Ectodermal cell (in vitro differentiated cells): ENCODE data around the gene NUP50. TPM values are rescaled to one million over a fixed set of nuclear protein-coding genes. Genes with fewer than 3 reads are reported as not detected.

Experiments used
- H3K27ac ChIP-seq: 2 replicates; pipeline ENCODE4 v1.7.0; 2013; ENCODE audit warnings: mild to moderate bottlenecking, low read depth, low read length; ENCODE audit not compliant: insufficient read depth, poor library complexity, severe bottlenecking
- H3K27me3 ChIP-seq: 2 replicates; pipeline ENCODE4 v1.7.0; 2013; ENCODE audit warnings: mild to moderate bottlenecking, low read length; ENCODE audit not compliant: insufficient read depth, control insufficient read depth, poor library complexity, severe bottlenecking
- H3K36me3 ChIP-seq: one replicate; pipeline ENCODE4 v1.7.0; 2013; ENCODE audit warnings: low read length; ENCODE audit not compliant: control insufficient read depth, insufficient read depth
- H3K4me1 ChIP-seq: one replicate; pipeline ENCODE4 v1.7.0; 2013; ENCODE audit warnings: low read length; ENCODE audit not compliant: control insufficient read depth, insufficient read depth
- H3K4me3 ChIP-seq: 2 replicates; pipeline ENCODE4 v1.7.0; 2013; ENCODE audit warnings: low read depth, low read length, control low read depth; ENCODE audit not compliant: insufficient read depth
- H3K9me3 ChIP-seq: 2 replicates; pipeline ENCODE4 v1.7.0; 2013; ENCODE audit warnings: mild to moderate bottlenecking, low read length, moderate library complexity; ENCODE audit not compliant: control insufficient read depth
- WGBS, 2 experiments: methylation state at CpG; one replicate each; pipeline ENCODE4 v1.1.7; 2013; ENCODE audit warnings: missing lambda C conversion rate in 2 of 2; 5-methylcytosine and 5-hydroxymethylcytosine counted together
- polyA plus RNA-seq, 4 experiments: library from polyadenylated mRNA; stranded (reverse); fragments of 50-300 nt; gene quantifications; one replicate each; pipeline ENCODE4 v1.2.3, GENCODE V29; 2013

NUP50 gene
- polyA plus RNA-seq (2013, experiment 1 of 4) = 84.0 TPM
- 78.7 TPM for polyA plus RNA-seq (2013, experiment 2 of 4)
- 60.5 TPM for polyA plus RNA-seq (2013, experiment 3 of 4)
- polyA plus RNA-seq (2013, experiment 4 of 4) = 60.7 TPM

- Histone ChIP-seq H3K27me3 (no peaks in the 10 kb centered on the region), H3K9me3 (no peaks in the 10 kb centered on the region), H3K27ac (peak within 1 kb of the TSS; percentile 20), H3K4me3 (peak within 1 kb of the TSS; percentile 86), H3K4me1 (peaks cover 19% of the 10 kb centered on the region), H3K36me3 (peaks cover 7% of the 10 kb centered on the region)
- WGBS, 2 experiments = 0% methylated on average over 100 of the region's 100 CpGs
Measured at GRCh38 chr22:45163451-45164269, at the start of gene NUP50. NUP50 (plus strand) TSS chr22:45163925; CDS start chr22:45168178, 4,253 bp downstream.

GRCh38 chr22:45120440-45120839 lies 43.3 kb upstream of the NUP50 start:
- Histone ChIP-seq H3K27me3 (no peaks in the 10 kb centered on the region), H3K27ac (no peak overlapping the region), H3K36me3 (no peaks in the 10 kb centered on the region), H3K4me3 (no peak overlapping the region), H3K4me1 (peaks cover 4% of the 10 kb centered on the region), H3K9me3 (no peaks in the 10 kb centered on the region)
- WGBS, 2 experiments = 92 to 96% methylated on average over 7 to 9 of the region's 9 CpGs

- WGBS, 2 experiments = 91 to 94% methylated on average over 7 of the region's 8 CpGs
- H3K36me3 ChIP-seq = no peaks in the 10 kb centered on the region
- H3K9me3 ChIP-seq = no peaks in the 10 kb centered on the region
- no peak overlapping the region for H3K27ac ChIP-seq
- H3K4me1 ChIP-seq = peaks cover 7% of the 10 kb centered on the region
- H3K4me3 ChIP-seq = no peak overlapping the region
- H3K27me3 ChIP-seq = no peaks in the 10 kb centered on the region
Measured at GRCh38 chr22:45120931-45121330, 42.8 kb upstream of the NUP50 start.

- Histone ChIP-seq H3K4me3 (no peak overlapping the region), H3K36me3 (no peaks in the 10 kb centered on the region), H3K9me3 (no peaks in the 10 kb centered on the region), H3K27ac (no peak overlapping the region), H3K4me1 (peaks cover 7% of the 10 kb centered on the region), H3K27me3 (no peaks in the 10 kb centered on the region)
- WGBS, 2 experiments = 41% methylated on average over 10 of the region's 10 CpGs
Measured at GRCh38 chr22:45124176-45124847, 39.4 kb upstream of the NUP50 start.

GRCh38 chr22:45125188-45125587 lies 38.5 kb upstream of the NUP50 start:
- Histone ChIP-seq H3K27ac (peak overlapping the region; percentile 60), H3K27me3 (no peaks in the 10 kb centered on the region), H3K4me3 (no peak overlapping the region), H3K4me1 (peaks cover 7% of the 10 kb centered on the region), H3K9me3 (no peaks in the 10 kb centered on the region), H3K36me3 (no peaks in the 10 kb centered on the region)
- 59 to 63% methylated on average over 8 of the region's 8 CpGs for WGBS, 2 experiments

GRCh38 chr22:45127866-45128265 lies 35.9 kb upstream of the NUP50 start:
- H3K27me3 ChIP-seq = no peaks in the 10 kb centered on the region
- no peaks in the 10 kb centered on the region for H3K36me3 ChIP-seq
- 90 to 96% methylated on average over 3 of the region's 3 CpGs for WGBS, 2 experiments
- H3K27ac ChIP-seq = no peak overlapping the region
- no peak overlapping the region for H3K4me3 ChIP-seq
- no peaks in the 10 kb centered on the region for H3K9me3 ChIP-seq
- H3K4me1 ChIP-seq = peaks cover 7% of the 10 kb centered on the region

- WGBS, 2 experiments = 91% methylated on average over 14 of the region's 14 CpGs
- H3K27ac ChIP-seq = no peak overlapping the region
- no peaks in the 10 kb centered on the region for H3K27me3 ChIP-seq
- peaks cover 7% of the 10 kb centered on the region for H3K4me1 ChIP-seq
- peaks cover 10% of the 10 kb centered on the region for H3K36me3 ChIP-seq
- H3K4me3 ChIP-seq = no peak overlapping the region
- H3K9me3 ChIP-seq = no peaks in the 10 kb centered on the region
Measured at GRCh38 chr22:45129703-45130524, 33.8 kb upstream of the NUP50 start.

- 92 to 94% methylated on average over 7 to 8 of the region's 8 CpGs for WGBS, 2 experiments
- no peak overlapping the region for H3K4me3 ChIP-seq
Measured at GRCh38 chr22:45130891-45131290, 32.8 kb upstream of the NUP50 start.

GRCh38 chr22:45131749-45132148 lies 32.0 kb upstream of the NUP50 start:
- Histone ChIP-seq H3K36me3 (peaks cover 10% of the 10 kb centered on the region), H3K4me3 (no peak overlapping the region), H3K27me3 (no peaks in the 10 kb centered on the region), H3K27ac (no peak overlapping the region), H3K4me1 (no peaks in the 10 kb centered on the region), H3K9me3 (no peaks in the 10 kb centered on the region)
- WGBS, 2 experiments = 81 to 86% methylated on average over 3 of the region's 3 CpGs

More at GRCh38 chr22:45130891-45131290, 32.8 kb upstream of the NUP50 start:
- Histone ChIP-seq H3K27me3 (no peaks in the 10 kb centered on the region), H3K36me3 (peaks cover 10% of the 10 kb centered on the region), H3K27ac (no peak overlapping the region), H3K9me3 (no peaks in the 10 kb centered on the region), H3K4me1 (no peaks in the 10 kb centered on the region)
